CD4-positive, alpha-beta T cell treated with Interferon alpha-2 for 1 hour (primary cell): Measurements from ENCODE around the gene ZNF396.
A peak's percentile ranks its signal among the peaks of the same experiment; 100 is the strongest.

Source experiments
- DNase-seq, 2 donors: peaks; one replicate each; pipeline ENCODE4 v3.0.0-alpha.2; 2020 to 2022

ZNF396 gene

DNA sequence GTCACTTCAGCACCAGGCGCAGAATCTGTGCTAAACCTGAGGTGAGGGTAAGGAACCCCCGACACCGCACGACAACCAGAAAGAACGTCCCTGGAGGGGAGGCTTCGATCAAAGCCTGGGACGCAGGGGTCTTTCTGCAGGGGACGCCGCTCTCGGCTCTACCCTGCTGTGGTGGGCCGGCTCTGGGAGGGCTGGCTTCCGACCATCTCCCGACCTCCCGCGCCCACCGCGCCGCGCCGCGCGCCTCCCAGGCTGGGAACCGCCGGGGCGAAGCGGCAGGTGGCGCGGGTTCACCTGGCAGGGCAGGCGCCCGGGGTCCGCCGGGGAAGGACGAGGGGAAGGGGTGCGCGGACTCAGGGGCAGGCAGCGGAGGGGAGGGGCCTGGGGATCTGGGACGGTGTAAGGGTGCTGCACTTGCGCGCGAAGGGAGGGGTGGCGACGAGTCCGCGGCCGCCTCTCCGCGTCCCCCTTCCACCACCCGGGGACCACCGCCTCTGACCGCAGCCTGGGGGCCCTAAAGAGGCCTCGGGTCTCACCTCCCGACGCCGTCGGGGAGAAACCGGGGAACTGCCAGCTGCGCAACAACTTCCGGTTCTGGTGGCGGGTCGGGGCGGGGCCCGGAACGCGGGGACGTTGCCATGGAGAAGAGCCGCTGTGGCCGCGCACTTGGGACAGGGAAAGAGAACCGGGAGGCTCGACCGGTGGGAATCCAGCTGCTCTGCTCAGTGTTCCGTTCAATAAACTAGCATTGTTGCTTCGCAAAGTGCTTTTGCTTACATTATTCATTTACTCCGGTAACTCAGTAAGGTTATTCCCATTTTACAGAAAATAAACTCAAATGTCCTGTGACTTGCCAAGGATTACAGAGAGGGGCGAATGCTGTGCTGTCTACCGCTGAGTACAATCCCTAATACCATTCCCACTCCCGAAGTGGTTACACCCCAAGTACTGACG, at the start of gene ZNF396:
Gene ZNF396 (minus strand): TSS at position 596 of the 954 bp plus-strand sequence. CDS start 3,045 bp downstream, outside the sequence.
- peak; percentile 63 to 70 for DNase-seq

DNA sequence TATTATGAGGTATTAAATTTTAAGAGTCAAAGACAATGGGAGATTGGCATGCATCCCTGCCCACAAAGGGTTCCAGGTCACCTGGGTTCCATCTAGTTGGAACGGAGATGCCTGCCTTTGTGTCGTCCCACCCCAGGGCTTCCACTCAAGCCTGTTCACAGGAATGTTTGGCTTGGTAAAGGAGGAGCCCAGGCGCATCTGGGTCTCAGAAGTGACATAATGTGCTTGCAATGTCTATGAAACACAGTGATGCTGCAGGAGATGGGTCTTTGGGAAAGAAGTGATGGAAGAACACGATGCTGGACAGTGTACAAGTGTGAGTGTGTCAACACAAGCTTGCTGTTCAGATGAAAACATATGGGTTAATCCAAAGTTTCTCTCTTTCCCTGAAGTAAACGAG, 49.6 kb upstream of the ZNF396 start:
- no peak for DNase-seq

GRCh38 chr18:35424356-35424755, 47.2 kb upstream of the ZNF396 start:
- no peak for DNase-seq

DNA sequence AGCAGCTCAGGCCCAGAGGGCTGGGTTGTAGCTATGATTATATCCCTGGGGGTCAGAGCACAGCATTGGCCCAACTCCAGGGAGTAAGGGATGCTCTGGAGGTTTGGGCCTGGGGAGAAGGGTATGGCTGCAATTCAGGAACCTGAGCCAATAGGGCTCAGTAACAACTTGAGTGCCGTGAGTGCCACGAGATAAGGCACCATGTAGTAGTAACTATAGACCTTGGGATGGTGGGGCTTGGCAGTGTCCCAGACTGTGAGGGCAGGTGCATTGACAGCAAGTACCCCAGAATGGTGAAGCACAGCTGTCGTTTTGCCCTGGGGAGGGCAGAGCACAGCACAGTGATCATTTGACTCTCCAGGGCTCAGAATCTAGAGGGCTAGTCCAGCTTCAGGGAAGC, 45.1 kb upstream of the ZNF396 start:
- DNase-seq = no peak

GRCh38 chr18:35418610-35419009, 41.5 kb upstream of the ZNF396 start:
- no peak for DNase-seq

- DNase-seq = no peak
Measured at GRCh38 chr18:35417223-35417622, 40.1 kb upstream of the ZNF396 start.

DNA sequence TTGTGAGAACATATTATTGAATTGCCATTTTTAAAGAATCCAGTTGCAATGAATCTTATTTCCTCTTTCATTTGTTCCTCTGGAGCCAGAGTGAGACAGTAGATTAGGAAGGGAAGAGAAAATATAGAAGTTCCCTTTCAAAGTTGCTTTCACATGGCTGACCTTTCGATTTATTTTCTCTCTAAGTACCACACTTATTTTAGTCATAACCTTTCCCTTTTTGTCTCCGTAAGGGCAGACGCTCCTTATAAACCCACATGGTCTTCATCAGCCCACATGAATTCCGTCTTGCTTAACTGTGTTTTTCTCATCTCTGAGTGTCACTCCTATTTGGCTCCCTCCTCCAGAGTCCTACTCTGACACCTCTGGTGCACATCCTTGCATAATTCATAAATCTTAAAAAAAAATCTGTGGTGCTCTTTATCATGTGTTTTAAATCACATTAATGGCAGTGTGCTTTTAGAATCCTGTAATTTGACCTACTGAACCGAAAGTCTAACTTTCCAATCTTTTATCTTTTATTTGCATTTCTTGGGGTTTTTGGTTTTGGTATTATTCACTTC, 38.5 kb upstream of the ZNF396 start:
- no peak for DNase-seq

GRCh38 chr18:35413163-35413511, 36.0 kb upstream of the ZNF396 start:
- no peak for DNase-seq

DNA sequence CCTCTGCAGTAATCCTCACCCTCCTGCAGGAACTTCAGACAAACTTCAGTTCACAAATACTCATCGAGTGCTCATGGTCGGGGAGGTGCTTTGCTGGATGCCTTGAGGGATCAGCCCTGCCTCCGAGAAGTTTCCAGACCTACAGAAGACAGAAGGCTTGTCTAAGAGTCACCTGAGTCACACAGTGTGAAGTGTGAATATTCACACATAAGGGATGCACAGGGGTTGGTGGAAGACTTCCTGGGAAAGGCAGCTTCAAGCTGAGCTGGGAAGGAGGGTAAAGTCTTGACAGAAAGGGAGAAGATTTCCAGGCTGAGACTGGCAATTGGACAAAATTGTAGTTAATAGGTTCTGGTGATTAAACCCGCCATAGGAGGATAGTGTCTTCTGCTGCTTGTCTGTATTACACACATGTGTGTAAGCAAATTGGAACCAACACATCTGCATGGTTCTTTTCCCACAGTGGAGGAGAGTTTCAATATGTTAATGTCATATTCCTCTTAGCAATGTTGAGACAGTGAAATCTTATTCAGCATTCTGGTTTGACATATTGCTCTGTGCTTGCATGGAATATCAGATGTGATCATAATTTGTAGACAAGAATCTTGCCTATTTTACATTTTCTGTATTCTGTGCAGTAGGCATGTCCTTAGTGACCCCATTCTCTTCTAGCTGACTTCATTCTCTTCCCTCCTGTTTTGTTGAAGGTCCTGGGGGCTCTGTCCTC, 34.7 kb upstream of the ZNF396 start:
- no peak for DNase-seq

- DNase-seq = peak in 1 of 2 donors; percentile 7
Measured at GRCh38 chr18:35410561-35410960, 33.4 kb upstream of the ZNF396 start.

GRCh38 chr18:35409911-35410310, 32.8 kb upstream of the ZNF396 start:
- no peak for DNase-seq

GRCh38 chr18:35408843-35409261, 31.7 kb upstream of the ZNF396 start:
- DNase-seq = no peak

- DNase-seq = peak; percentile 42 to 69
Measured at GRCh38 chr18:35407871-35408481, 30.8 kb upstream of the ZNF396 start.

DNA sequence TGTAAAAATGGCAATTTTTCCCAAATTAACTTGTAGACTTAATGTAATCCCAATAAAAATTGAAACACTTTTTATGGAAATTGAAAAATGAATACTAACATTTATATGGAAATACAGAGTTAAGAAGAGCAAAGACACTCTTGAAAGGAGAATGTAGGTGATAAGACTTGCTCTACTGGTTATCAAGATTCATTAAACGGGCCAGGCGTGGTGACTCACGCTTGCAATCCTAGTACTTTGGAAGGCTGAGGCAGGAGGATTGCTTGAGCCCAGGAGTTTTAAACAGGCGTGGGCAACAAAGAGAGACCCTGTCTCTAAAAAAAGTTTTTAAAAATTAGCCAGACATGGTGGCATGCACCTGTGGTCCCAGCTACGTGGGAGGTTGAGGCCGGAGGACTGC, 29.5 kb upstream of the ZNF396 start:
- no peak for DNase-seq

GRCh38 chr18:35397976-35398375, 20.8 kb upstream of the ZNF396 start:
- DNase-seq = no peak

GRCh38 chr18:35393716-35394115, 16.6 kb upstream of the ZNF396 start:
- DNase-seq = no peak

DNA sequence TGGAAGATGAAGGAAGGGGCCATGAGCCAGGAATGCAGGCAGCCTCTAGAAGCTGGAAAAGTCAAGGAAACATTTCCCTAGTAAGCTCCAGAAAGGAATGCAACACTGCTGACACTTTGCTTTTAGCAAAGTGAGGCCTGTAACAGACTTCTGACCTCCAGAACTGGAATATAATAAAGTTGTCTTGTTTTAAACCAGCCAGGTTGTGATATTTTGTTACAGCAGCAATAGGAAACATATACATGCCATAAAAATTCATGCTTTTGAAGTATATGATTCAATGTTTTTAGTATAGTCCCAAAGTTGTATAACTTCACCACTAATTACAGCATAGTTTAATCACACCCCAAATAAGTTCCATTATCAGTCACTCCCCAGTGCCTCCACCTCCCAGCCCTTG, 15.2 kb upstream of the ZNF396 start:
- DNase-seq = no peak

DNA sequence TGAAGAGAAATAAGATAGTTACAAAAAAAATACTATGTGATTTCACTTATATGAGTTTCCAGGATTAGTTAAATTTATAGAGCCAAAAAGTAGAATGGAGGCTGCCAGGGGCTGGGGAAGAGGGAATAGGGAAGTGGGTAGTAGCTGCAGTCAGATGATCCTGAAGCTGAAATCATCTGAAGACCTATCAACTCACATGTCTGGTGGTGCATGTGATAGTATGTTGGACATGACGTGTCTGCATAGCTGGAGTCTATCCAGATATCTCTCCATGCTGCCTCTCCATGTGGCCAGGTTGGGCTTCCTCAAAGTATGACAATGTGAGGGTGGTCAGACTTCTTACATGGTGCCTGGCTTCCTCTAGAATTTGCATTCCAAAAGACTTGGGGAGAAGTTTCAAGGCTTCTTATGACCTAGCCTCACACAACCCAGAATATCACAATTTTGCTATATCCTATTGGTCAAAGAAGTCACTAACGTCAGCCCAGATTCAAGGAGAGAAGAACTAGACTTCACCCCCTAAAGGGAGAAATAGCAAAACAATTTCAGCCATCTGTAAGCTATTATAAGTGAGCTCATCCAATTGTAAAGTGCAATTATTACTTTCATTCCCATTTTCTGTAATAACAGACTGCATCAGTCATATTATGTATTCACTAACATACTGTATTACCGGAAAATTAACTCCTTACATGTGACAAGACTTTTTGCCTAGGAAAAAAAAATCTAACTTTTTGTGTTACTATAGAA, 14.0 kb upstream of the ZNF396 start:
- DNase-seq = no peak

GRCh38 chr18:35389095-35389618, 12.0 kb upstream of the ZNF396 start:
- DNase-seq = no peak

DNA sequence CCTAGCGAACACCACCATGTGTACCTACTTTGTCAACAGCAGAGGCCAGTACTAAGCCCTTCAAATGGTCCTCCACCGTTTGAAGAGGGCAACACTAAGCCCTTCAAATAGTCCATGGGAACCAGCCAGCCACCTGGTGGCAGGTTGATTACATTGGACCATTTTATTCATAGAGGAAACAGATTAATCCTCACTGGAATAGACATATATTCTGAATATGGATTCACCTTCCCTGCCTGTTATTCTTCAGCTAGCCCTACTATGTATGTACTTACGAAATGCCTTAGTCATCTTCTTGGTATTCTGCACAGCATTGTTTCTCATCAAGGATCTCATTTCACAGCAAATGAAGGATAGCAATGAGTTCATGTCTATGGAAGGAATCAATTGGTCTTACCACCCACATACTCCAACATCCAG, 10.0 kb upstream of the ZNF396 start:
- DNase-seq = peak in 1 of 2 donors; percentile 11

- peak; percentile 67 to 79 for DNase-seq
Measured at GRCh38 chr18:35386600-35387100, 9.5 kb upstream of the ZNF396 start.

DNA sequence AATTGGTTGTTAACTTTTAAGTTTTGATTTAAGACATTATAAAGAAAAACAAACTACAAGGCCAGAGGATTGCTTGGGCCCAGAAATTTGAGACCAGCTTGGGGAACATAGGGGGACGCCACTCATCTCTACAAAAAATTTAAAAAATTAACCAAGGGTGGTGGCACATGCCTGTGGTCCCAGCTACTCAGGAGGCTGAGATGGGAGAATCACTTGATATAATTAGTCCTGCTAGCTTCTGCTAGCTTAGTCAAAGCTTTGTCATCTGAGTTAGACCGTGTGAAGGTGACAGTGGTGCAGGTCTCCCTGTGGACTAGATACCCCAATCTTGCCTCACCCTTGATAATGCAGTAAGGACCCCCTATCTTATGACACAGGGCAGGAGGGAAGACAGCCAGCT, 6.0 kb upstream of the ZNF396 start:
- no peak for DNase-seq
